D341Med (cell line): Measurements from ENCODE around the gene C22orf42.
"Not testable (repeated sequence)": the region's sequence is repeated elsewhere in the genome, so short reads cannot be mapped to it uniquely, and the experiment has no call there.

Source experiments
- DNase-seq: peaks from one replicate; pipeline ENCODE4 v3.0.0; 2012; ENCODE audit warnings: low spot score

Gene C22orf42

DNA sequence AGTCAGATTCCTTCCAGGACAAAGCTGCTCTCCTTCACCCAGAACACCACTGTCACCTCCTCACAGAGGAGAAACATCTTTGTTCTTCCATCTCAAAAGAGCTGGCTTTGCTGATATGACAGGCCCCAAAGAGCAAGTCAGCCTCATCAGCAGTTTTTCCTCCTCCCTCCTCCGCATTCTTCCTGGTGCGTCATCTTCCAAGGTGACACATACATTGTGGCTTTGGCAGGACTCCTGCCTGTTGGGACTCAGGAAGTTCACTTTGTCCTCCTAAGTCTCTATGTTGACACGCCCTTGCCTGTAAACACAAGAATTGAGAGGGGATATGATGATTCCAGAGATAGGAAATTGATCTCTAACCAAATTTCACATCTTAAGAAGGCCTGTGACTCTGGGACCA, 23.1 kb downstream of the C22orf42 start:
- DNase-seq = not testable (repeated sequence)

DNA sequence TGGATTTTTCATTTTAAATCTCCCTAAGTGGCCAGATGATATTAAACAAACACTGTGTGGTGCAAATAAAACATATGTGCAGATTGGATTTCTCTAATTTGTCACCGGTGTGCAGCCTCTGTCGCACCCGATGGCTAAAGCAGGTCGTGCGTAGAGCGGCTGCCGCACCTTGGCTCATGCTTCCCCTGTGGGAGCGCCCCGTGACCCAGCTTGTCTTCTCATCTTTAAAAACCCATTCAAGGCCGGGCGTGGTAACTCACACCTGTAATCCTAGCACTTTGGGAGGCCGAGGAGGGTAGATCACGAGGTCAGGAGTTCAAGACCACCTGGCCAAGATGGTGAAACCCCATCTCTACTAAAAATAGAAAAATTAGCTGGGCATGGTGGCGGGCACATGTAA, 24.3 kb downstream of the C22orf42 start:
- not testable (repeated sequence) for DNase-seq

DNA sequence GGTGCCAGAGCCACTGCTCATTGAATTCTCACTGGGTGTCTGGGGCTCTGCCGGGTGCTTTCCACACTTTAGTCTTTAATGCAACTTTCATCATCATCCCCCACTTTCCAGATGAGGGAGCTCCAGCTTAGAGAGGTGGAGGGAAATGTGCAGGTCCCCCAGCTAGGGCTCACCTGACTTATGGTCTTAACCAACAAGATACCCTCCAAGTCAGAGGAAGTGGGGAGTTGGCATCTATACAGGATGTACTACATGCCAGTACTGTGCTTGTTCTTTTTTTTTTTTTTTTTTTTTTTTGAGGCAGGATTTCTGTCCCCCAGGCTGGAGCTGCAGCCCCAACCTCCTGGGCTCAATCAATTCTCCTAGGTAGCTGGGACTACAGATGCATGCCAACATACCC, 26.3 kb downstream of the C22orf42 start:
- DNase-seq = no peak

DNA sequence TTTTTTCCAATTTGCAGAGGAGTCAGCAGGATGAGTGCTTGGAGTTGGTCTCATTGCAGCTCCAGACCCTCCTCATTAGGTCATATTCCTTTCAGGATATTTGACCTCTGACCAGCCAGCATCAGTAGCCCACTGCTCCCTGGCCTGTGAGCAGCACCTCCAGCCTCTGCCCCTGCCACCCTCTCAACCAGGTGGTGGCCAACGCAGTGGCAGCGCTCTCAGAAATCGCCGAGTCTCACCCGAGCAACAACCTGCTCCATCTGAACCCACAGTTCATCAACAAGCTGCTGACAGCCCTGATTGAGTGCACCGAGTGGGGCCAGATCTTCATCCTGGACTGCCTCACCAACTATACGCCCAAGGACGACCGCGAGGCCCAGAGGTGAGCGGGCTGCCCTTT, 27.0 kb downstream of the C22orf42 start:
- no peak for DNase-seq

DNA sequence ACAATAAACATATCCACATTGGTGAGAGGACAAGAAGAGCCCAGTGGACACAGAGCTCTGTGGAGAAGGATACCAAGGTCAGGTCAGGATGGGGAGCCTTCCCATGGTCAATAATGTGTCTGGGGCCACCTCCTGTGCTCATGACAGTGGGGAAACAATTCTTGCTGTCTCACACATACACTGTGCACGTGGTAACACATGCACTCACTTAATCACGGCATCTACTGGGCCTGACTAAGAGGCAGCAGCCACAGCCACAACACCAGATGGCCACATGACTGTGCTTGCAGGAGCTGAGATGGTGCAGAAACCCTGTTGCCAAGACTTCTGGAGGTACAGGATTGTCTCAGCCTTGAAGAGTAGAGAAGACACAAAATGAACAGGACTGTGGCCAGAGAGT, 28.6 kb downstream of the C22orf42 start:
- DNase-seq = no peak

DNA sequence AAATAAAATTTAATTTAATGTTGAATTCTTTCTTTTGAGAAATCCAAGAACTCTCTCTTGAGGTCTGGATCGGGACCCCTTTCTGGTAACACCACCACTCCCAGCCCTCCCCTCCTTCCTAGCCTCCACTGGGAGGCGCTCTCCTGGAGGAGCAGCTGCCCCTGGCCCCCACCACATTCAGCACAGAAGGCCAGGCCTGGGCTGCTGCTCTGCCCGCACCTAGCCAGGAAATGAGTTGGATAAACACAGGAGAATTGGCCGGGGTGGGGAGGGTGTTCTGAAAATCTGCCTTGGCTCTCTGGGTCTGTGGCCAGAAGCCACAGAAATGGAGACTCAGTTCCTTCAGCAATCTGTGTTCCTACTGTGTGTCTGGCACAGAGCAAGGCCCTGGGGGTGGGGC, 31.2 kb downstream of the C22orf42 start:
- no peak for DNase-seq

DNA sequence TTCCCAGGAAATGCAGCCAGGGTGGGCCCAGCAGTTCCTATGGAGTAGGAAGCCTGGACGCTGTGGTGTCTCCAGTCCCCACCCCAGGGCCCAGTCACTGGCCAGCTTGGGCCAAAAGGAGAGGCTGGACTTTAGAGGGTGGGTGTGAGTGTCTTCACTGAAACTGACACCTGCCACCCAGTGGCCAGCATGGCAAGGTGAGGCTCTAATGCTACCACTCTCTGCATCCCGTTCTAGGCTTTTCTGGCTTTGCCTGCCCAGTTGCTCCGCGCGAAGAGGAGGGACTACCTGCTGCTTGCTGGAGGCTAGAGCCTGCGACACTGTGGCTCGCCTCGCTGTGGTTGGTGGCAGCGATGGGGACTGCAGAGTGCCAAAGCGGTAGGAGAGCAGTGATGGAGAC, 35.4 kb downstream of the C22orf42 start:
- DNase-seq = no peak

DNA sequence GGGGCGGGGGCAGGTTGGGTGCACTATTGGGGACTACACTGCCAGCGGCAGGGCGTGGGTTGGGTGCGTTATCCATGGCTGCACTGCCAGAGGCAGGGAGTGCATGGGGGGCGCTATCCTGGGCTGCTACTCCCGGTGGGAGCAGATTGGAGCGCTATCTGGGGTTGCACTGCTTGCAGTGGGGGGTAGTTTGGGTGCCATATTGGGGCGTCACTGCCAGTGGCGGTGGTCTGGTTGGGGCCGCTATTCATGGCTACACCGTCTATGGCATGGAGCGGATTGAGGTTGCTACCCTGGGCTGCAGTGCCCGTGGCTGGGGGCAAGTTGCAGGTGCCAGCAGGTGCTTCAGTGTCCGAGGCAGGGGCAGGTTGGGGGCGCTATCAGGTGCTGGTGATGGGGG, 36.2 kb downstream of the C22orf42 start:
- DNase-seq = no peak

DNA sequence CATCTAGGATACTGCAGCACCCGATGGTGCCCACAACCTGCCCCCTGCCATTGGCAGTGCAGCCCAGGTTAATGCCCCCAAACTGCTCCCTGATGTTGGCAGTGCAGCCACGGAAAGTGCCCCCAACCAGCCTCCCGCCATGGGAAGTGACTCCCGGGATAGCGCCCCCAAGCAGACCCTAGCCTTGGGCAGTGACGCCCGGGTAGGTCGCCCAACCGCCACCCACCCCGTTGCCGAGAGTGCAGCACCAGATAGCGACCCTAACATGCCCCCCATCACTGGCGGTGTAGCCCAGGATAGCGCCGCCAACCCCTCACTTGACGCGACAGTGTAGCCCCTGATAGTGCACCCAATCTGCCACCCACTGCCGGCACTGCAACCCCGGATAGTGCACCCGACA, 38.5 kb downstream of the C22orf42 start:
- no peak for DNase-seq

DNA sequence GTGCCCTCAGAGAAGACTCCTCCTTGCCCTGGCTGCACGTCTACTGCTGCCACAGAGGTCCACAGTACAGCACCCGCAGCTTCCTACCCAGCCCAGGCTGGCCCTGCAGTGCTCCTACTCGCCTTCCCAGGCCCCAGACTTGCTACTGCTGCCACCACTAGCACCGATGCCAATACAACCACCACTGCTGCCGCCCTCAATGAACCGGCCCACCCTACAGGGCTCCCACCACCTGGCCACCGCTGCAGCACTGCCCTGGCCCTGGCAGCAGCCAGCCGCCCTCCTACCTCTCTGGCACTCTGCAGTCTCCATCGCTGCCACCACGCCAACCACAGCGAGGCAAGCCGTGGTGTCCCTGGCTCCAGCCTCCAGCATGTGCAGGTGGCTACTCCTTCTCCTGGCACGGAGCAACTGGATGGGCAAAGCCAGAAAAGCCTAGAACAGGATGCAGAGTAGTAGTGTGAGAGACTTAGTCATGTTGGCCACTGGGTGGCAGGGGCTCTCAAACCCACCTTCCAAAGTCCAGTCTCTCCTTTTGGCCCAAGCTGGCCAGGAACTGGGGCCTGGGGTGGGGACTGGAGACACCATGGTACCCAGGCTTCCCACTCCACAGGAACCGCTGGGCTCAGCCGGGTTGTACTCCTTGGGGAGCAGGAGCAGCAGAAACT, 39.4 kb downstream of the C22orf42 start:
- DNase-seq = no peak

DNA sequence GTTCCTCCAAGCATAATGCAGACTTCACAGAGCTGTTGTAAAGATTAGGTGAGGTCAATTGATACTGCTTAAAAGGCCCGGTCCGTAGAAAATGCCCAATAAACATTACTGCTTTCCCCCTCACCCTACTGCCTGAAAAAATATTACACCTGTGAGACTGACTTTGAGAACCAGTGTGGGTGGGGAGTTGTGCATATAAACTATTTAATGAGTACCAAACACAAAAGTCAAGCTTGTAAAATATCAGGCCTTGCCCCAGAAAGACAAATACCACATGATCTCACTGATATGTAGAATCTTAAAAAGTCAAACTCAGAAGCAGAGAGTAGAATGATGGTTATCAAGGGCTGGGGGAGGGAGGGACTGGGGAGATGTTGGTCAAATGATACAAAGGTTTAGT, 46.7 kb downstream of the C22orf42 start:
- DNase-seq = no peak

DNA sequence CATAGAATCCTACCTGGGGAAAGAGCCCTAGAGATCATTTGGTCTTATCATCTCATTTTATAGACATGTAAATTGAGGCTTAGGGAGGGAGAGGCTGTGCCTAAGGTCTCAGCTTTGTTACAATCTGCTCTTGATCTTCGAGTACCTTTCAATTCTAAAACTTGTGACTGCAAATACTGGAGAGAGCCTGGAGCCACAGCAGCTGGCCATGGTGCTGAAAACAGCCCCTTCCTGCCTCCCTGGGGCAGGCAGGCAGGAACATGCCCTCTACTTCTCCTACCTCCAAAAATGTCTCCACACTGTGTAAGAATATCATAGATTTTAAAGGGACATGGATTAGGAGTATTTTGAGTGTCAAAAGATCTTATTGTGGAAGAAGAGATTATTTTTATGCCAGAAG, 52.2 kb downstream of the C22orf42 start:
- no peak for DNase-seq

DNA sequence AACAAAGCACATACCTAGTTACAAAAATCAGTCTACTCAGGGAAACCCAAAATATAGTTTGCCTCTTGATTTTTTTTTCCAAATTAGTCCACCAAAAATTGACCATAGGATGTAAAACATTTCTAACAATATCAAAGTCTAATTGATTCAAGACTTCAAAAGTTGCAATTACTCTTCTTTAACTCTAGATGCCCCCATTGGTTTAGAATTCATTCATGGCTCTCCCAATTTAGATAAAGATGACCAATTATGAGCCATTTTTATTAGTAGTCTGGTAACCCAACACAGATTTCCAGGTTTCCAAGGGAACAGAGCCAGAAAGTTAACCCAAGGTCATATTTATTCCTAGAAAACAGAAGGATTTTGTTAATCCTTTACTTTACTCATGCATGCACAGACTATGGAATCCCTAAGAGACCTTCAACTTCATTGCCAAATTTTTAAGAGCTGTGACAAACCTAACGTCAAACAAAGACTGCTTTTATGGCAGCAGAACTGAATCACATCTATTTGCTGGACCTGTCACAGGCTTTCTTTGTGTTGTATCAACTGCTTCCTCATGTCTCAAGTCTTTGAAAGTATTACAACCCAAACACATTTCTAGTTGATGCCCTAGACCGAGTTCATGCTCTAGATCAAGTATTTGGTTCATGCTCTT, 55.3 kb downstream of the C22orf42 start:
- DNase-seq = no peak

DNA sequence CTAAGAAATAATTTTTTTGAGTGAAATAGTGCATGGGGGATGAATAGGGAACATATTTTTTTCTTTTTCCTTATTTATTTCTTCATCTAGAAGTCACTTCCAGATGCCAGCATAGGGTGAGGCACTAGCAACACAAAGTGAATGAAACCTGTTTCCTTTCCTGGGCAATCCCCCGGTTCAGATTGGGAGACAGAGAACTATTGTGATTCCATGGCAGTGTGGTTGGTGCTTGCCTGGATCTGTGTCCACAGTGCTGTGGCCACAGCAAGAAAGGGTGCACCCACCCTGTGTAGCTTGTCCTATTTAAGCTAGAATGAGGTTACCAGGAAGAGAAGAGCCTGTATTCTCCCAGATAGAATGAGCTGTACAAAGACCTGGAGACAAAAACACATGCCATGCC, 58.4 kb downstream of the C22orf42 start:
- DNase-seq = no peak
